HCT116 (cell line): Measurements from ENCODE around the gene APBB2. TPM values are rescaled to one million over a fixed set of nuclear protein-coding genes. Genes with fewer than 3 reads are reported as not detected.

Source experiments
- ATAC-seq: fragments of 200-7000 bp; cut with Tn5 transposase; 2 replicates; pipeline ENCODE4 v1.9.1; 2020; ENCODE audit warnings: mild to moderate bottlenecking, moderate library complexity
- BruUV-seq: library from RNA; stranded (reverse); fragments of 400-500 nt; replicated peaks from 2 replicates; lab custom pipeline; 2021; lab: Mats Ljungman, UMichigan
- CTCF ChIA-PET: fragments of 300-600 bp; sonication (Branson Sonifier 250); formaldehyde crosslinking; loops from one replicate; lab custom pipeline; 2021; ENCODE audit warnings: antibody characterized with exemption; lab: Charles Lee
- POLR2A ChIA-PET: fragments of 300-600, 350-600 bp; sonication (Branson Sonifier 250); formaldehyde crosslinking; loops from one replicate; lab custom pipeline; 2021; ENCODE audit warnings: antibody characterized with exemption; lab: Charles Lee
- RAD21 ChIA-PET, 2 experiments: fragments of 300-600 bp; sonication (Branson Sonifier 250); formaldehyde crosslinking; loops; one replicate each; lab custom pipeline; 2023; ENCODE audit warnings: low total read pairs in 2 of 2; ENCODE audit not compliant: uncharacterized antibody in 2 of 2, unreplicated experiment in 2 of 2, low non-redundant PET in 1 of 2; lab: Charles Lee
- DNase-seq: peaks from one replicate; pipeline ENCODE4 v3.0.0-alpha.2; 2010; ENCODE audit warnings: low read depth, low spot score
- H2AFZ ChIP-seq: fragments of 200-600 bp; shearing (Covaris generic), sonication (generic); 2 replicates; pipeline ENCODE4 v1.6.1; 2017; ENCODE audit warnings: low read depth, mixed run types, mixed read lengths, antibody characterized with exemption, low read length; ENCODE audit not compliant: poor library complexity, severe bottlenecking
- H3K27ac ChIP-seq: 2 replicates; pipeline ENCODE4 v1.5.1; 2012; ENCODE audit warnings: low read depth, low read length
- H3K27me3 ChIP-seq: fragments of 200-600 bp; sonication (generic); 2 replicates; pipeline ENCODE4 v1.6.1; 2016; ENCODE audit warnings: mixed run types, low read length, mixed read lengths; ENCODE audit not compliant: insufficient read depth
- H3K36me3 ChIP-seq, 2 experiments: fragments of 200-500 bp in 1 of 2; fragments of 200-600 bp in 1 of 2; sonication (Bioruptor generic) in 1 of 2; sonication (generic) in 1 of 2; 2 replicates each; pipeline versions ENCODE4 v1.5.1 to v1.6.1; 2014 to 2016; ENCODE audit warnings: low read length in 2 of 2, inconsistent platforms in 1 of 2, mixed read lengths in 1 of 2, mixed run types in 1 of 2; ENCODE audit not compliant: insufficient read depth in 2 of 2, control insufficient read depth in 1 of 2
- H3K4me1 ChIP-seq, 2 experiments: fragments of 200-600 bp in 1 of 2; sonication (generic) in 1 of 2; 2 replicates each; pipeline versions ENCODE4 v1.5.1 to v1.6.1; 2012 to 2017; ENCODE audit warnings: low read length in 2 of 2, inconsistent platforms in 1 of 2, mild to moderate bottlenecking in 1 of 2, mixed read lengths in 1 of 2, mixed run types in 1 of 2, moderate library complexity in 1 of 2; ENCODE audit not compliant: insufficient read depth in 2 of 2, control insufficient read depth in 1 of 2
- H3K4me2 ChIP-seq: fragments of 200-600 bp; sonication (generic); 2 replicates; pipeline ENCODE4 v1.6.1; 2017; ENCODE audit warnings: mixed run types, low read length, mixed read lengths
- H3K4me3 ChIP-seq, 2 experiments: fragments of 200-600 bp in 1 of 2; sonication (generic) in 1 of 2; replicated peaks in 1 of 2; 2 replicates each; pipeline ENCODE4 v1.5.1; 2011 to 2016; ENCODE audit warnings: low read length in 2 of 2, control low read depth in 1 of 2, low read depth in 1 of 2, mild to moderate bottlenecking in 1 of 2, mixed read lengths in 1 of 2, mixed run types in 1 of 2
- H3K79me2 ChIP-seq: fragments of 200-600 bp; sonication (generic); 2 replicates; pipeline ENCODE4 v1.6.1; 2017; ENCODE audit warnings: mild to moderate bottlenecking, mixed run types, low read length, moderate library complexity, mixed read lengths; ENCODE audit not compliant: insufficient read depth
- H3K9ac ChIP-seq: fragments of 200-600 bp; sonication (generic); 2 replicates; pipeline ENCODE4 v1.6.1; 2016; ENCODE audit warnings: low read length, mixed read lengths
- H3K9me2 ChIP-seq: fragments of 200-600 bp; sonication (generic), shearing (Covaris generic); 2 replicates; pipeline ENCODE4 v1.6.1; 2017; ENCODE audit warnings: mixed run types, mild to moderate bottlenecking, moderate library complexity; ENCODE audit not compliant: insufficient read depth
- H3K9me3 ChIP-seq, 2 experiments: fragments of 200-500 bp in 1 of 2; fragments of 200-600 bp in 1 of 2; sonication (Bioruptor generic) in 1 of 2; sonication (generic) in 1 of 2; 2 replicates each; pipeline ENCODE4 v1.6.1; 2014 to 2017; ENCODE audit warnings: low read length in 2 of 2, mixed read lengths in 2 of 2, inconsistent platforms in 1 of 2, low read depth in 1 of 2, mild to moderate bottlenecking in 1 of 2, mixed run types in 1 of 2, moderate library complexity in 1 of 2; ENCODE audit not compliant: control insufficient read depth in 1 of 2, insufficient read depth in 1 of 2
- H4K20me1 ChIP-seq: fragments of 200-600 bp; sonication (generic), shearing (Covaris generic); 2 replicates; pipeline ENCODE4 v1.6.1; 2017; ENCODE audit warnings: mixed run types, mild to moderate bottlenecking, moderate library complexity; ENCODE audit not compliant: insufficient read depth
- ATF3 ChIP-seq: IDR thresholded peaks from 2 replicates; pipeline ENCODE4 v1.6.1; 2012
- CEBPB ChIP-seq: IDR thresholded peaks from 2 replicates; pipeline ENCODE4 v1.6.1; 2012; ENCODE audit warnings: low read depth
- ELF1 ChIP-seq: IDR thresholded peaks from 2 replicates; pipeline ENCODE4 v1.6.1; 2012; ENCODE audit warnings: low read depth, borderline replicate concordance
- EZH2phosphoT487 ChIP-seq: fragments of 200-600 bp; IDR thresholded peaks from 2 replicates; pipeline ENCODE4 v1.6.1; 2018; ENCODE audit warnings: antibody characterized with exemption, borderline replicate concordance
- FOSL1 ChIP-seq: IDR thresholded peaks from 2 replicates; pipeline ENCODE4 v1.6.1; 2012; ENCODE audit warnings: low read depth
- JUND ChIP-seq: IDR thresholded peaks from 2 replicates; pipeline ENCODE4 v1.6.1; 2012
- POLR2AphosphoS5 ChIP-seq: IDR thresholded peaks from 2 replicates; pipeline ENCODE4 v1.6.1; 2011; ENCODE audit warnings: mild to moderate bottlenecking, low read depth, low read length, moderate library complexity
- REST ChIP-seq: IDR thresholded peaks from 2 replicates; pipeline ENCODE4 v1.6.1; 2012; ENCODE audit warnings: low read depth
- SIN3A ChIP-seq: IDR thresholded peaks from 2 replicates; pipeline ENCODE4 v1.6.1; 2012; ENCODE audit warnings: low read depth
- SP1 ChIP-seq: IDR thresholded peaks from 2 replicates; pipeline ENCODE4 v1.6.1; 2012; ENCODE audit warnings: low read depth
- SRF ChIP-seq: IDR thresholded peaks from 2 replicates; pipeline ENCODE4 v1.6.1; 2012; ENCODE audit warnings: low read depth
- YY1 ChIP-seq: IDR thresholded peaks from 2 replicates; pipeline ENCODE4 v1.6.1; 2011; ENCODE audit warnings: low read length, low read depth, moderate library complexity, mild to moderate bottlenecking; ENCODE audit not compliant: insufficient replicate concordance; ENCODE audit errors: extremely low read depth
- ZBTB33 ChIP-seq: IDR thresholded peaks from 2 replicates; pipeline ENCODE4 v1.6.1; 2011; ENCODE audit warnings: mild to moderate bottlenecking, low read length, moderate library complexity; ENCODE audit not compliant: insufficient replicate concordance; ENCODE audit errors: extremely low read depth
- intact Hi-C: fragments of 100-400 bp; cut with micrococcal nuclease; formaldehyde crosslinking; loops from 2 replicates; pipeline ENCODE4 v1.10.0; 2022
- total RNA-seq: library from RNA; stranded (reverse); gene quantifications from one replicate; pipeline ENCODE4 v1.2.1, GENCODE V29; 2021; ENCODE audit not compliant: unreplicated experiment

APBB2 gene
- total RNA-seq, 1 experiment from 2014 or later, result 72.5 TPM

GRCh38 chr4:41256740-41257256 lies 42.5 kb upstream of the APBB2 start, which contains the start of gene UCHL1:
UCHL1 (plus strand) TSS chr4:41256928; CDS start chr4:41256977, 49 bp downstream.
- no peak within 1 kb of the TSS for H3K27ac ChIP-seq
- TF ChIP-seq ZBTB33 (no peak), CEBPB (no peak), POLR2AphosphoS5 (no peak), FOSL1 (no peak), ATF3 (no peak), REST (no peak), YY1 (no peak), EZH2phosphoT487 (no peak), SP1 (no peak), SIN3A (no peak), JUND (no peak), ELF1 (no peak), SRF (no peak)
- BruUV-seq, result no TSS peak
- H3K9me2 ChIP-seq, result no peaks in the 10 kb centered on the region
- H3K79me2 ChIP-seq, result no peaks in the 10 kb centered on the region
- no peaks in the 10 kb centered on the region for H4K20me1 ChIP-seq
- RAD21 ChIA-PET, result no interaction called here
- intact Hi-C loops, result no loop called here
- H3K4me2 ChIP-seq, result no peak within 1 kb of the TSS
- no peak within 1 kb of the TSS for H3K4me3 ChIP-seq
- no peak within 1 kb of the TSS for H2AFZ ChIP-seq
- POLR2A ChIA-PET, result no interaction called here
- DNase-seq (no peak), ATAC-seq (no peak)
- peaks cover 0 to 8% of the 10 kb centered on the region in 2 experiments; a peak in 2 of 4 replicates for H3K4me1 ChIP-seq
- H3K36me3 ChIP-seq, result no peaks in the 10 kb centered on the region
- no peaks in the 10 kb centered on the region for H3K9me3 ChIP-seq
- no peaks in the 10 kb centered on the region for H3K27me3 ChIP-seq
- no peak within 1 kb of the TSS for H3K9ac ChIP-seq
- CTCF ChIA-PET, result no interaction called here
